Activated CD8-positive, alpha-beta memory T cell treated with anti-CD3 and anti-CD28 coated beads, Interleukin-2, amount 50 U/mL, for 1 hour (primary cell): ENCODE results near the gene FOXP1.

ENCODE experiments used
- DNase-seq: peaks from one replicate; pipeline ENCODE4 v3.0.0-alpha.2; 2020; ENCODE audit errors: extremely low read depth

FOXP1 gene

DNA sequence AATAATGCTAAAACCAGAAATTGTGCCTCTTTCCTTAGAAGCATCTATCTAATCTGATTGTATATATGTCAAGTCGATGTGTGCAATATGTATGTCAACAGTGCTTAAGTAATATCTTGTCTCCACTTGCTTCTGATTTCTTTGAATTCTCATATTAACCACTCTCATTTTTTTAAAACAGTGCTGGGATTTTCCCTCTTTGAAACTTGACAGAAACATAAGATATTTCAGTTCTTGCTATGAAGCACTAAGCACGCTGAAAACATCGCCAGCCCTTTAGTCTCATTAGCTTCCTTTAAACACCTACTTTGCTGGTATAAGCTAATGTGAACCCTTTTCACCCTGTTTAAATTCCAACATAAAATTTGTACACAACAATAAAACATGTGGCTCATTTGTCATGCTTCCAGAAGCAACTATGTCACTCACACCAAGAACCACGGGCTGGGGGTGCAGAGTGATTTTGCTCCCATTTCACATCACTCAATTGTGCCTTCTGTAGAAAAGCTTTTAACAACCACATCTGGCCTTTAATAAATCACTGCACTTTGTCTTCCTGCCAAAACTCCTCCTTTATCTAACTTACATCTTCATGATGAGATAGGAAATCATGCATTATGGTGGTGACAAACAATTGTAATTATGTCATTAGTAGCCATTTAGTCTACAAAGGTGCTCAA, 185.2 kb downstream of the FOXP1 start:
- no peak for DNase-seq

DNA sequence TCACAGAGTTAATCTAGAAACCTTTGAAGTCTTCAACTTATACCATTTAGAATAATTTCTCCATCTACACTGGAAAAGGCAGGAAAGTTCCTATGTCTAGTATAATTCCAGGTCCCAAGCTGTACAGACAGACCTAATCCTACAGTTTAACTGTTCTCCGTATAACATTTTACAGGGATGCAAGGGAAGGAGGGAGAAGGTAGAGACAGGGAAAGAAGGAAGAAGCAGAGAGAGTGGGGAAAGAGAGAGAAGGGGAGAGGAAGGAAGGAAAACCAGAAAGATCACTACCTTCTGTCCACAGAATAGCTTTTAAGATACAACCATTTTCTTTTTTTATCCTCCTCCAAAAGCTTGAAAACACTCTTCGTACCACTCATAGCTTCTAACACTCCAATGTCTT, 185.8 kb downstream of the FOXP1 start:
- no peak for DNase-seq

- no peak for DNase-seq
Observed at GRCh38 chr3:71397046-71397445, 186.5 kb downstream of the FOXP1 start.

- DNase-seq = no peak
Observed at GRCh38 chr3:71395927-71396695, 187.4 kb downstream of the FOXP1 start.

DNA sequence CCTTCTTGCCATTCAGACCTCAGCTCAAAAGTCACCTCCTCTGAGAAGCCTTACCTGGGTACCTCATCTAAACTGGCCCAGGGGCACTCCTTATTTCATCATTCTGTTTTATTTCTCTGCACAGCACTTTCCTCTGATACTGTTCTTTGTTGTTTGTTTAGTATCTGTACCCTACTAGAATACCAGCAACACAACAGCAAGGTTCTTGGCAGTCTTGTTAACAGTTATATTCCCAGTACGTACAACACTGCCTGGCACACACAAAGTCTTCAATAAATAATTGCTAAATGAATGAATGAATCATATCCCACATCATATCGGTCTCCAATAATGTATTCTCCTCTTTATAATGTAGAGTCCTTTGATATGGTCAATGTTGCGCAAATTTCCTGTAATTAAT, 188.1 kb downstream of the FOXP1 start:
- DNase-seq = no peak

- no peak for DNase-seq
Observed at GRCh38 chr3:71393745-71394144, 189.8 kb downstream of the FOXP1 start.

GRCh38 chr3:71393093-71393492, 190.4 kb downstream of the FOXP1 start:
- no peak for DNase-seq

- DNase-seq = no peak
Observed at GRCh38 chr3:71392251-71392650, 191.3 kb downstream of the FOXP1 start.

DNA sequence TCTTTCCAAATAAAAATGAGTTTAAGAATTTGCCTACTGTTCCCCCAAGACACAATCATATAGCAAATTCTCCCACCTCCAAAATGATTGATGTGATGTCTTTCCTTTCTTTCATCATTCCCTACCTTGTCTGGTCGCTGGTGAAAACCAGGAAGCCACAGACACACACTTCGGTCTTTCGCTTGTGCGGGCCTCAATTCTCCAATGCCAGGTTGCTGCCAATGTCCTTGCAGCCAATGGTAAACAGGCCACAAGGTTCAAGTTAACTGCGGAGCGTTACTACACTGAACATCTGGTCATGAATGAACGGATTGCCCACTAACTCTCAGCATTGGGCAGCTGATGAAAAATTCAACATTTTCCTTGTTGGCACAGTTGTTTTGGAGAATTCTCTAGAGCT, 192.2 kb downstream of the FOXP1 start:
- no peak for DNase-seq

GRCh38 chr3:71389911-71390573, 193.5 kb downstream of the FOXP1 start:
- no peak for DNase-seq

DNA sequence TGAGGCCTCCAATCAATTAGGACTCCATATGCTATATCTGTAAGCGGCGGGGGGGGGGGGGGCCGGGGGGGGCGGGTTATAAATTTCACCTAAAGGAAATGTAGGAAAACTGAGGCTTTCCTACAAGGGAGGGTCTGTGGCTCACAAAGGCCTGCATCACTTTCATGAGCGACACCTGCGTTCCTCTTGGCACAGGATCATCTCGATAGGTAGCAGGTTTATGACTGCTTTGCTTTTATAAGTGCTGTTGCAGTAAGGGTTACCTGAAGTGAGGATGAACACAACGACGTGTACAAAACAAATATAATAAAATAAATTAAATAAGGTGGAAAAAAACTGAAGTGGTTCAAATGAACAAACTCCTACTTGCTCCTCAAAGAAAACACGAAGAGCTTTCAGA, 194.3 kb downstream of the FOXP1 start:
- DNase-seq = no peak

GRCh38 chr3:71388535-71389120, 194.9 kb downstream of the FOXP1 start:
- DNase-seq = no peak

DNA sequence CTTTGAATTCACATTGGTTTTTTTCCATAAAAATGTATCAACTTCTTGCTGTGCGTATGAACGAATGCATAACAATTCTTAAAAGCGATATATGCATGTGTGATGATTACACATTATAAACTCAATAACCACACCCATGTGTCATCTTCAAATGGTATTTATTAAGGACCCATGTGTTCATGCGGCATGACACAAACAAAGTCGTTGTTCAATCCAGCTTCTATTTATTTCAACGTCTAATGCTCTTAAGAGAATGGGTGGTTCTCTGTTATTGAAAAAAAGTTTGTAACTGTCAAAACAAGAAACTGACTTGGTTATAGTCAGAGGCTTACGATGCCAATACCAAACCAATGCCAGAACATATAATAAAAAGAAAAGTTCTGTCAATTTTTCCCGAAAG, 195.9 kb downstream of the FOXP1 start:
- no peak for DNase-seq

DNA sequence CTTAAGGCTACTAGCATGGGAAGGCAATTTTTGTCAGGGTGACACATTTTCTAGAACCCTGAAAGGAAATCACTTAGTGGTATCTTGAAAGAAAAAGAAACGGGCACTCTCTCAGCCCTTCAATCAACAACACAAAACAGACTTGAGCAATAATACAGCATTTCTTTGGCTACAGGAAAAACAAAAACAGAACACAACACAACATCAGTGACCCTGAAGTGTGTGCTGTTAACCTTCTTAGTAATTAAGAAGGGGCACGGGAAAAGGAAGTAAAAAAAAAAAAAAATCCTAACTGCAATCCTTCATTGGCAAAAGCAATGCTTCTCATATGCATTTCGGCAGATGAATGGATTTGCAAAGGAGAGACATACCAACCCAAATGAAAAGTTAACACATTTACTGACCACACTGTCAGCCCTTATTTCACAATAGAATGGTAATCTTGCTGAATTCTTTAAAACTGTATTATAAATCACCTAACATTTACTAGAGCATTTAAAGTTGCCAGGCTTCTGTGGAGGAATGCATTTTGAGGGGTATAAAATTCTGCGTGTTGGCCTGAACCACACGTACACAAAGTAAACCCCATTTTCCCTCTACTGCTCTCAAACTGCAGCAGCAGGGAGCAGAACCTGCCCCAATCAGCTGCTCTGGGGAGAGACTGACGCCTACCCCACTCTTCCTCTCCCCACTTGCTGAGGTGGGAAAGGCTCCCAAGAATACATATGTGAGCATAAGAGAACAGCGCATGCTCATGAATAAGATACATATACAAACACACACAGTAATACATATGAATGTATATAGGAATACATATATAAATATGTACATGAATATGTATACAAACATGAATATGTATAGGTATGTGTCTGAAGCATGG, 198.5 kb downstream of the FOXP1 start:
- DNase-seq = no peak

- DNase-seq = no peak
Observed at GRCh38 chr3:71384388-71384787, 199.1 kb downstream of the FOXP1 start.

DNA sequence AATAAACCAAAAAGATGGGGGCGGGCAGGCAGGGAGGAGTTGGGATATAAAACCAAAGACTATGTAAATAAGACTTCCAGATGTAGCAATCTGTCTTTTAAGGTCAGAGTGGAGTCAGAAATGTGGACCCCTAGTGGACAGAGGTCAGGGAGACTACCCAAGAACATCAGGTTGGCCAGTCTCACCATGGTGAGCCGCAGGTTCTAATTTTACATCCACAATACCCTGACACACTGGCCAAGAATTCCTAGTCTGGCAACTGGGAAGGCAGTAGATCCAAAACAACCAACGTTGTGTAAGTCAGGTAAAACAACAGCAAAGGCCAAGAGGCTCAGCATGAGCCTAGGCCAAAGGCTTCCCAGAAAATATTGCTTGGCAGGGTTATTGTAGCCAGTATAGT, 203.4 kb downstream of the FOXP1 start:
- DNase-seq = no peak

DNA sequence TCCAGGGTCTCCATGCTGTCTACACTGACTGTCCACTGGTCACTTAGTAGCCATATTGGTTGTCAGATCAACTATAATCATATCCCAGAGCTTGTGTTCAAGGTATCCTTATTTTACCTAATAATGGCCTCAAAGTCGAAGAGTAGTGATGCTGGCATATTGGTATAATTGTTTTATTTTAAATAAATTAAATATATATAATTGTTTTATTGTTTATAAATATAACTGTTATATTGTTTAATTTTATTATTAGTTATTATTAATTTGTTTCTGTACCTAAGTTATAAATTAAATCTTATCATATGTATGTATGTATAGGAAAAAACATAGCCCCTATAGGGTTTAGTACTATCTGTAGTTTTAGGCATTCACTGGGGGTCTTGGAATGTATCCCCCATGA, 205.0 kb downstream of the FOXP1 start:
- no peak for DNase-seq

DNA sequence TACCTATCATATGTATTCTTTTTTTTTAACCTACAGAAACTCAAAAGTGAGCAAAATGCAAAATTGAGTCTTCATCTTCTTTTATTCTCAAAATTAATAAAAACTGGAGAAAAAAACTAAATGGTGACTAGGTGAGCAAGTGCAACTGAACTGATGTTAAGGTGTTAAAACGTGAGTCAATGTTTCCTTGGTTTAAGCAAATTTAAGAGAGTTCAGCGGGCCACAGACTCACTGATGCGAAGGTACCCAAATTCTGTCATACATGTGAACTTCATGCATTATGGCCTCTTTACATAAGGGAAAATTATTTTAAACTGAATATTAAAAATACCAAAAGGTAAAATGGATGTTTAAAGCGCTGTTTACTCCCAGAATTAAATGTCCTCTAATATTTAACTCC, 206.6 kb downstream of the FOXP1 start:
- DNase-seq = no peak

- DNase-seq = no peak
Observed at GRCh38 chr3:71376503-71376902, 207.0 kb downstream of the FOXP1 start.

- DNase-seq = no peak
Observed at GRCh38 chr3:71374582-71374981, 208.9 kb downstream of the FOXP1 start.

- DNase-seq = peak; percentile 29
Observed at GRCh38 chr3:71372911-71373637, 210.5 kb downstream of the FOXP1 start.
